SK-N-MC (cell line): ENCODE results near the gene FAM72D.
"Not testable (repeated sequence)": the region's sequence is repeated elsewhere in the genome, so short reads cannot be mapped to it uniquely, and the experiment has no call there.

Experiments
- EZH2 ChIP-seq: fragments of 200-600 bp; sonication (generic); IDR thresholded peaks from one replicate; pipeline ENCODE4 v1.6.1; 2017; ENCODE audit warnings: antibody characterized with exemption
- FOXP2 ChIP-seq: optimal IDR thresholded peaks from 2 replicates; pipeline ENCODE3; 2011; ENCODE audit warnings: mild to moderate bottlenecking, moderate library complexity; ENCODE audit not compliant: insufficient read depth; ENCODE audit errors: extremely low read length, control extremely low read depth
- POLR2AphosphoS5 ChIP-seq: IDR thresholded peaks from 2 replicates; pipeline ENCODE4 v1.6.1; 2012; ENCODE audit warnings: mild to moderate bottlenecking, low read depth, low read length, borderline replicate concordance

- TF ChIP-seq FOXP2, POLR2AphosphoS5, EZH2: not testable (repeated sequence)
Observed at GRCh38 chr1:145101725-145102124, 6.0 kb downstream of the FAM72D start.
